GM19025 (cell line): ENCODE results near the gene SH2B2.
A peak's percentile ranks its signal among the peaks of the same experiment; 100 is the strongest.
"Not testable (repeated sequence)": the region's sequence is repeated elsewhere in the genome, so short reads cannot be mapped to it uniquely, and the experiment has no call there.

Experiments used
- ATAC-seq: cut with Tn5 transposase; IDR thresholded peaks from one replicate; pipeline ENCODE4 v1.9.1; 2021; ENCODE audit warnings: mild to moderate bottlenecking, low read depth, moderate library complexity; ENCODE audit not compliant: unreplicated experiment

SH2B2 gene

GRCh38 chr7:102303669-102304422, 17.2 kb downstream of the SH2B2 start:
- no peak for ATAC-seq

DNA sequence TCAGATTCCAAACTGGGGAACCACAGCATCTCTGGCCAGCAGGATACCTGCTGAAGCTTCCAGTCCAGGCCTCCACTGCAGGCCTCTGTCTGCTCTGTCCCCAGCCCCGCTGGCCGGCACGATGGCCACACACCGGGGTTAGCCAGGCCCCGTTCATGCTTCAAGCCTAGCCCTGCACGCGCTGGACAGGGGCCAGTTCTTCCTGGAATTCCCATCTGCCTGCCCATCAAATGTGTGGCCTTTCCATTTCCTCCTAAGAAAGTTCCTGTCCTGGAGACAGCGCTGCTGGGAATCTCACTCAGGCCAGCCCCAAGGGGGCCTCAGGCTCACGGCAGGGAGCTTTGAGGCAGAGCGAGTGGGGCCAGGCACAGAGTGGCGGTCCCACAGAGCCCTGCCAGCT, 18.0 kb downstream of the SH2B2 start:
- no peak for ATAC-seq

DNA sequence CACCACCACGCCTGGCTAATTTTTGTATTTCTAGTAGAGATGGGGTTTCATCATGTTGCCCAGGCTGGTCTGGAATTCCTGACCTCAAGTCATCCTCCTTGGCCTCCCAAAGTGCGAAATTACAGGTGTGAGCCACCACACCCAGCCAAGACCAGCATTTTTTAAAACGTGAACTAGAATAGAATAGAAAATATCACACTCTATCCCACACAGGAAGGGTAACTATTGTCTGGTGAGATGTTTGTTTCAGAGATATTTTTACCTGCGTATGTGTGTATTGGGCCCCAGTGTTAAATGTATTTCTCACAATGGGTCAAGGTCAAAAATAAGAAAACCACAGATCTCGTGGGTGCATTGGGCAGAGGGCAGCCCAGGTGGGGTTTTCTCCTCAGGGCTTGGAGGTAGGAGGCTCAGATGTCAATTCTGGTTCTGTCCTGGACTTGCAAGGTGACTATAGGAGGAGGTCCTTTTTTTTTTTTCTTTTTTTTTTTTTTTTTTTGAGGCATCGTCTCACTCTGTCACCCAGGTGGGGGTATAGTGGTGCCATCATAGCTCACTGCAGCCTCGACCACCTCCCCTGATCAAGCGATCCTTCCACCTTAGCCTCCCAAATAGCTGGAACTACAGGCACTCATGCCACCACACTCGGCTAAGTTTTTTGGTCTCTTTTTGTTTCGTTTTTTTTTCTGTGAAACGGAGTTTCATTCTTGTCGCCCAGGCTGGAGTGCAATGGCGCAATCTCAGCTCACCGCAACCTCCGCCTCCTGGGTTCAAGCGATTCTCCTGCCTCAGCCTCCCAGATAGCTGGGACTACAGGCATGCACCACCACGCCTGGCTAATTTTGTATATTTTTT, 19.0 kb downstream of the SH2B2 start:
- ATAC-seq: no peak

GRCh38 chr7:102306916-102307677, 20.4 kb downstream of the SH2B2 start:
- peak; percentile 74 for ATAC-seq

DNA sequence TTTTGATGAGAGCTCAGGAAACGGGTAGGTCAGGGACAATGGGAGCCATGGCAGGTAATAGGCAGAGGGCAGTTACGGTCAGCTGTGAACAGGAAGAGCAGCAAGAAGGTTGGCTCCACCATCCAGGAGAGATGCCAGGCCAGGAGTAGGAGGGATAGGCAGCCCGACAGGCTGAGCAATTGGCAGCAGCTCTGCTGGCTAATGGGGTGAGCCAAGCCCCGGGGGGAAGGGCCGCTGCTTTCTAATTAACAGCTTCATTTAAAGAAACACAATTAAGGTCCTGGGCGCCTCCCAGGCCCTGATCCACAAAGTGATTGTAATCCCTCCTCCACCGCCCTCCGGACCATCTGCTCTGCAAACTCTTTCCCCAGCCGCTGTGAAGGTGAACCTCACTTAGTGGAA, 23.7 kb downstream of the SH2B2 start:
- ATAC-seq: no peak

GRCh38 chr7:102312317-102312716, 25.6 kb downstream of the SH2B2 start:
- ATAC-seq: no peak

DNA sequence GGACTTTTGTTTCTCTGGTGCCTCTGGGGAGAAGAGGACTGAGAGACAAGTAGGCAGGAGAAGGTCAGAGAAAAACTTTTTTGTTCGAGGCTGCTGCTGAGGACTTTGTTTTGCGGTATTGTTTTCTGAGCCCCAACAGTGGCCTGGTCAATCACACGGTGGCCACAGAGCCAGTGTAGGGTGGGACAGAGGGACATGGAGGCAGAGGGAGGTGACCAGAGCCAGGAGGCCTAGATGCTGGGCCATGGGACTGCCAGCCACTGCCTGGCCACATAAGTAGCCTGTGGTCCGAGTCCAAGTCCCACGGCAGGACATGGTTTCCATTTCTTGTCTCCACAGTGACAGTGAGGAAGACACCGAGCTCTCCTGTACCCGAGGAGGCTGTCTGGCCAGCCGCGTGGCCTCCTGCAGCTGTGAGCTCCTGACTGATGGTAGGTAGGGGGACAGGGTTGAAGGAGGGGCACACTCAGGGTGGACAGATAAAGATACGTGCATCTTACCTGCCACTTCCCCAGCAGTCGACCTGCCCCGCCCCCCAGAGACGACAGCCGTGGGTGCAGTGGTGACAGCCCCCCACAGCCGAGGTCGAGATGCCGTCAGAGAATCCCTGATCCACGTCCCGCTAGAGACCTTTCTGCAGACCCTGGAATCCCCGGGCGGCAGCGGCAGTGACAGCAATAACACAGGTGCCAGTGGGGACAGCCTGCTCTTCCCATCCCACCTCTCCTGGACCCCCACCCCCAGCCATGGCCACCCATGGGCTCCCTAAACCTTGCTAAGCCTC, 27.5 kb downstream of the SH2B2 start:
- ATAC-seq: no peak

DNA sequence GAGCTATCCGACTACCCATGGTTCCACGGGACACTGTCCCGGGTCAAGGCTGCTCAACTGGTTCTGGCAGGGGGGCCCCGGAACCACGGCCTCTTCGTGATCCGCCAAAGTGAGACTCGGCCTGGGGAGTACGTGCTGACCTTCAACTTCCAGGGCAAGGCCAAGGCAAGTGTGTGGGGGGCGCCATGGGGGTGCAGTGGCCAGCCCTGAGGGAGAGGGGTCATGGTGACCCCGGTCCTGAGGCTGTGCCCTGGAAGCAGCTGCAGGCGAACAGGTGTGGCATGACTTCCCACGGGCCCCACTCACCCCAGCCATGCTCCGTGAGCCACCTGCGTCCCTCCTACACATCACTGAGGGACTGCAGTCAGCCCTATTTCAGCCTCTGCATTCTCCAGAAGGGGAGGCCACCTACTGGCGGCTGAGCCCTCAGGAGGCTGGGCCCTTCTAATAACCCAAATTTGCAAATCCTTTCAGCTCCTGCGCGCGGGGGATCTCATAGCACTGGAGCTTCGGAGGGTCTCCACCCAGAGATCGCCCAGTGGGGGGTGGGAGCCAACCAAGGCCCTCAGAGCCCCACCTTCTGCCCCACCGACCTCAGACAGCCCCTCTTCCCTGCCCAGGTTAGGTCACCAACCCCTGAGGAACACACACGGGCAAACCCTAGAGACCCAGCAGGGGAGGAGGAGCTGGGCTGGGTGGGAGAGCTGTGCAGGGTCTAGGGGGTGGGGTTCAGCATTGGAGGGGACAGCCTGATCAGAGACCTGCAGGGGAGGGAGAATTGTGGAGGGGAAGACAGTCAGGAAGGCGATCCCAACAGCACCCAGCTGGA, 30.8 kb downstream of the SH2B2 start:
- ATAC-seq: no peak

- ATAC-seq: no peak
Observed at GRCh38 chr7:102318482-102318971, 31.9 kb downstream of the SH2B2 start.

GRCh38 chr7:102319671-102320070, 33.0 kb downstream of the SH2B2 start:
- no peak for ATAC-seq

- no peak for ATAC-seq
Observed at GRCh38 chr7:102320181-102320580, 33.5 kb downstream of the SH2B2 start.

DNA sequence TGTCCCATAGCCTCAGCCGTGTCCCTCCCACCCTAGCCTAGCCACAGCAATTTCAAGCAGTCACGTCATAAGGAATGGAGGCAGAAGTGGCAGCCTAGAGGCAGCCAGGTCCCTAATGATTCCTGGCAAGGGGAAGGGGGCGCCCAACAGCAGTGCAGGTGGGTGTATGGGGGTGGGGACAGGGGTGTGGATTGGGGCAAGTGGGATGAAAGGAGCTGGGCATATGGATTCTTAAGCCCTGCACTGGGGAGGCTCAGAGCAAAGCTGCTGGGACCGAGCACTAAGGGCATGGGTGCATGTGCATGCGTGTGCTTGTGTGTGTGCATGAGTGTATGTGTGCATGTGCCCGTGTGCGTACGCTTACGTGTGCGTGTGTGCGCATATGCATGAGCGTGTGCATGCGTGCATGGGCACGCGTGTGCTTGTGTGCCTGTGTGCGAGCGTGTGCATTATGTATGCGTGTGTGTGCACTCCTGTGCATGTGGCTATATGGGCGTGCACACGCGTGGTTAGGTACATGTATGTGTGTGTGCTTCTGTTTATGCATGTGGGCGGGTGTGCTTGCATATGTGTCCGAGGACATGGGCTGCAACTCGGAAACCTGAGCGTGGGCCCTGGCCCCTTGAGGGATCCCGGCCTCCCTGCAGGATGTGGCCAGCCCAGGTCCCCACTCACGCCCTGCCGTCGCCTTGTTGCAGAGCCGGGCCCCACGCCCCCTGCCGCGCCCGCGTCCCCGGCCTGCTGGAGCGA, 34.1 kb downstream of the SH2B2 start:
- no peak for ATAC-seq

DNA sequence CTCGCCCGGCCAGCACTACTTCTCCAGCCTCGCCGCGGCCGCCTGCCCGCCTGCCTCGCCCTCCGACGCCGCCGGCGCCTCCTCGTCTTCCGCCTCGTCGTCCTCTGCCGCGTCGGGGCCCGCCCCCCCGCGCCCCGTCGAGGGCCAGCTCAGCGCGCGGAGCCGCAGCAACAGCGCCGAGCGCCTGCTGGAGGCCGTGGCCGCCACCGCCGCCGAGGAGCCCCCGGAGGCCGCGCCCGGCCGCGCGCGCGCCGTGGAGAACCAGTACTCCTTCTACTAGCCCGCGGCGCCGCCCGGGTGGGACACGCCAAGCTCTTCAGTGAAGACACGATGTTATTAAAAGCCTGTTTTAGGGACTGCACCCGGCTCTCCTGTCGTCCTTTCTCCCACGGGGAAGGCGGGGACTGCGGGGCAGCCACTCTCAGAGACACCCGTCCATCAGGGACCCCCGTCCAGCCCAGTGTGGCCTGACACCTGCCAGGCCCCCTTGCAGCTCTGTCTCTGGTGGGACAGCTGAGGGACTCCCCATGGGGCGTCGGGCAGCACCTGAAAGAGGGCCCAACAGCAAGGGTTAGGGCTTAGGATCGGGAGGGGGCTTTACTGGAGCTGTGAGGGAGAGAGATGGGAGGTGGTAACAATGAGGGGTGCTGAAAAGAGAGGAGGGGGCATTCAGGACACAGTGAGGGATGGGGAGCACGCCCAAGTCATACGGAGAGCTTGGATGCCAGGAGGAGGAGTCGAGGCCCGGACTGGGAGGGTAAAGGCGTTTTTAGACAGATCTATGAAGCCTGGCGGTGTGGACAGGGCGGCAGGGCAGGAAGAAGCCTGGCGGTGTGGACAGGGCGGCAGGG, 34.9 kb downstream of the SH2B2 start:
- ATAC-seq: no peak

DNA sequence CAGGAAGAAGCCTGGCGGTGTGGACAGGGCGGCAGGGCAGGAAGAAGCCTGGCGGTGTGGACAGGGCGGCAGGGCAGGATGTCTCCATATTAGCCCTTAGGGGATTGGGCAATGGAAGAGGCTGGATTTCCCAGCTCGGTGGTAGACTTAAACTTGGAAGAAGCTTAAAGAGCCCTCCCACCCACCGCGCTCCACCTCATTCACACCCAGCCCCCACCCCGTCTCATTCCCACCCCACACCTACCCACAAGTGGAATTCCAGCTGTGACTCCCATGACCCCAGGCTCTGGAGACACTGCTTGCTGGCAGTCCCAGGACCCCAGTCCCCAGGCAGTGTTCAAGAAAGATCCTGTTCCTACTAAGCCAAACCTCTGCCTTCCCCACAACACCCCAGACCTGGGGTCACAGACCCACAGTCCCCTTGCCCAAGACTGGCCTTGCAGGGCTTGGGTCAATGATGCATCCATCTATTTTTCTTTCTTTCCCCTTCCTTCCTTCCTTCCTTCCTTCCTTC, 35.6 kb downstream of the SH2B2 start:
- no peak for ATAC-seq

DNA sequence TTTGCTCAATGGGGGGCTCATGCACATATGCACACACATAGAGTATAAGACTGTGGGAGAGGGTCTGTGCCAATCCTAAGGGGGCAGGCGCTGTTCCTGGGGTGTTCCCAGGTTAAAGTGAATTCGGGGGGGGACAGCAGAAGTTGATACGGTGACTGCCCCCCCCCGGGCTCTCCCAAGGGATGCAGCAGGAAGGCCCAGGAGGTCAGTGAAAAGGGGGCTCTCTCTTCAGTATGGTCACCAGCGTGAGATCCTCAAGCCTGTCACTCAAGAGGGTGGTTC, 37.2 kb downstream of the SH2B2 start:
- no peak for ATAC-seq

- not testable (repeated sequence) for ATAC-seq
Observed at GRCh38 chr7:102325106-102325505, 38.4 kb downstream of the SH2B2 start.

- no peak for ATAC-seq
Observed at GRCh38 chr7:102326157-102326889, 39.7 kb downstream of the SH2B2 start.
